SK-N-SH treated with all-trans-retinoic acid at 6 μM for 48 hours (cell line): ENCODE results near the gene CPAMD8.

Source experiments
- BACH2 ChIP-seq: fragments of 250-450 bp; sonication (Bioruptor Pico); IDR thresholded peaks from 2 replicates; pipeline ENCODE4 v1.9.0; 2021; ENCODE audit warnings: mild to moderate bottlenecking, borderline replicate concordance
- PATZ1 ChIP-seq: fragments of 250-450 bp; sonication (Bioruptor Pico); IDR thresholded peaks from 2 replicates; pipeline ENCODE4 v1.8.0; 2020; ENCODE audit warnings: mild to moderate bottlenecking, moderate library complexity, borderline replicate concordance
- RARB ChIP-seq: fragments of 250-450 bp; sonication (Bioruptor Pico); IDR thresholded peaks from 2 replicates; pipeline ENCODE4 v1.8.0; 2021; ENCODE audit warnings: mild to moderate bottlenecking, moderate library complexity
- SNAI2 ChIP-seq: fragments of 250-450 bp; sonication (Bioruptor Pico); IDR thresholded peaks from 2 replicates; pipeline ENCODE4 v1.5.0; 2020; ENCODE audit warnings: mild to moderate bottlenecking, moderate library complexity
- TSHZ2 ChIP-seq: fragments of 250-450 bp; sonication (Bioruptor Pico); IDR thresholded peaks from 2 replicates; pipeline ENCODE4 v1.5.0; 2020; ENCODE audit warnings: mild to moderate bottlenecking, moderate library complexity
- ZFP30 ChIP-seq: fragments of 450-650 bp; formaldehyde crosslinking; IDR thresholded peaks from 2 replicates; pipeline ENCODE4 v1.5.0; 2022; ENCODE audit warnings: mild to moderate bottlenecking, moderate library complexity

CPAMD8 gene

GRCh38 chr19:16846901-16847300 lies 179.7 kb downstream of the CPAMD8 start (continued):
- no peak for TF ChIP-seq TSHZ2 (CRISPR knock-in tag)
- TF ChIP-seq PATZ1 (CRISPR knock-in tag) = no peak
- TF ChIP-seq SNAI2 = no peak
- no peak for TF ChIP-seq BACH2 (CRISPR knock-in tag)
- no peak for TF ChIP-seq RARB (CRISPR knock-in tag)
- no peak for TF ChIP-seq ZFP30 (CRISPR knock-in tag)
